ENCODE data around the gene NCAPG2. TPM values are rescaled to one million over a fixed set of nuclear protein-coding genes. Genes with fewer than 3 reads are reported as not detected.
"Not testable (repeated sequence)": the region's sequence is repeated elsewhere in the genome, so short reads cannot be mapped to it uniquely, and the experiment has no call there.

NCAPG2 gene
- total RNA-seq, 1 experiment from 2014 or later, result 99.5 TPM

DNA sequence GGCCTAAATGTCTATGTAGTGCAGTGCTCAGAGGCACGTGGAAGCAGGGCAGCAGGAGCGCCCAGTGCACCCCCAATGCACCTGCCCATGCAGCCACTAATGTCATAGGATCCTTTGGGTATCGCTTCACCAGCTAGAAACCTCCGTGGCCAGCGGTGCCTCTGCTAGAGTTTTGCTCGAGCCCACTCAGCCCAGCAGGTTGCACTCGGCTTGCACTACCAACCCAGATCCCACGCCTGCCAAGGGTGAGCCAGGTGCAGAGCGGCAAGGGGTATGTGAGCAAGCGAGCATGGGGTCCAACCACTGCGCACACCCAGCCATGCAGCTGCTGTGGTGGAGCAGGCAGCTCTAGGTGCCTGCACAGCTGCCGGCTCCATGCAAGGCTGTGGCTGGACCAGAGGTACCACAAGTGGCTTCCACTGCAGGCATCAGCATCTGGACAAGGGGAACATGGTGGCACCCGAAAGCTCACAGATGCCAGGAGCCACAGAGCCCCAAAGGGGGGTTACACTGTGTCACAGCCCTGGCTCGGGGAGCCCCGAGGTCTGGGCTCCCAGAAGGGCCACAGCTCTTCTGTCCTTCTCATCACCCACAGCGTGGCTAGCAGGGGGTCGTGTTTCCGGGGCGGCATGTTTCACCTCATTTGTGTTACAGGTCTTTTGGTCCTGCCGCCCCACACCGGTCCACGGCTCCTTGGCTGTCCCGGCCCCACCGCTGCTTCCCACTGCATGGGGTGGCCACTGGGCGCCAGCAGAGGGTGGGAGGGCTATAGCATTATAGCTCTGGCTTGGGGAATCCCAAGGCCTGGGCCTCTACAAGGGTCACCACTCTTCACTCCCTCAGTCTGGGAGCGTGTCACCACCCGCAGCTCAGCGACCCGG lies 2.3 kb upstream of the NCAPG2 start:
- peaks cover 45% of the 10 kb centered on the region for H3K4me1 ChIP-seq (replicated peaks; ENCODE audit: insufficient read depth)
- ChIA-PET POLR2A (ENCODE audit: unreplicated experiment) (no interaction called here), CTCF (no interaction called here)
- no peak overlapping the region for H2AFZ ChIP-seq
- peaks cover 34% of the 10 kb centered on the region for H3K79me2 ChIP-seq (ENCODE audit: low read depth)
- peaks cover 7% of the 10 kb centered on the region; the same call in 1 of the 2 replicates for H3K36me3 ChIP-seq (ENCODE audit: low read depth)
- H3K9me3 ChIP-seq (ENCODE audit: insufficient read depth, low read depth), result no peaks in the 10 kb centered on the region
- no peak overlapping the region for H3K4me3 ChIP-seq
- H3K27ac ChIP-seq, result no peak overlapping the region
- BruUV-seq (replicated peaks), result no TSS peak
- no peak for TF ChIP-seq EZH2 (IDR thresholded peaks at IDR 0.05; ENCODE audit: low read depth)
- TF ChIP-seq, protein P1, sequence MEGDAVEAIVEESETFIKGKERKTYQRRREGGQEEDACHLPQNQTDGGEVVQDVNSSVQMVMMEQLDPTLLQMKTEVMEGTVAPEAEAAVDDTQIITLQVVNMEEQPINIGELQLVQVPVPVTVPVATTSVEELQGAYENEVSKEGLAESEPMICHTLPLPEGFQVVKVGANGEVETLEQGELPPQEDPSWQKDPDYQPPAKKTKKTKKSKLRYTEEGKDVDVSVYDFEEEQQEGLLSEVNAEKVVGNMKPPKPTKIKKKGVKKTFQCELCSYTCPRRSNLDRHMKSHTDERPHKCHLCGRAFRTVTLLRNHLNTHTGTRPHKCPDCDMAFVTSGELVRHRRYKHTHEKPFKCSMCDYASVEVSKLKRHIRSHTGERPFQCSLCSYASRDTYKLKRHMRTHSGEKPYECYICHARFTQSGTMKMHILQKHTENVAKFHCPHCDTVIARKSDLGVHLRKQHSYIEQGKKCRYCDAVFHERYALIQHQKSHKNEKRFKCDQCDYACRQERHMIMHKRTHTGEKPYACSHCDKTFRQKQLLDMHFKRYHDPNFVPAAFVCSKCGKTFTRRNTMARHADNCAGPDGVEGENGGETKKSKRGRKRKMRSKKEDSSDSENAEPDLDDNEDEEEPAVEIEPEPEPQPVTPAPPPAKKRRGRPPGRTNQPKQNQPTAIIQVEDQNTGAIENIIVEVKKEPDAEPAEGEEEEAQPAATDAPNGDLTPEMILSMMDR (conservative IDR thresholded peaks at IDR 0.05), result no peak
- 0 out of 2 replicates have a peak overlapping the region, but pooled peaks have one; percentile 78 for H3K4me2 ChIP-seq
- DNase-seq, result no peak
- no peaks in the 10 kb centered on the region for H4K20me1 ChIP-seq (ENCODE audit: insufficient read depth)
- intact Hi-C loops (cut with micrococcal nuclease; ENCODE audit: unreplicated experiment), result no loop called here
- no peaks in the 10 kb centered on the region for H3K9me2 ChIP-seq (ENCODE audit: insufficient read depth)
- H3F3A ChIP-seq (ENCODE audit: insufficient read depth, low read depth), result peaks cover 22% of the 10 kb centered on the region
- no peaks in the 10 kb centered on the region for H3K27me3 ChIP-seq (ENCODE audit: insufficient read depth, low read depth)

DNA sequence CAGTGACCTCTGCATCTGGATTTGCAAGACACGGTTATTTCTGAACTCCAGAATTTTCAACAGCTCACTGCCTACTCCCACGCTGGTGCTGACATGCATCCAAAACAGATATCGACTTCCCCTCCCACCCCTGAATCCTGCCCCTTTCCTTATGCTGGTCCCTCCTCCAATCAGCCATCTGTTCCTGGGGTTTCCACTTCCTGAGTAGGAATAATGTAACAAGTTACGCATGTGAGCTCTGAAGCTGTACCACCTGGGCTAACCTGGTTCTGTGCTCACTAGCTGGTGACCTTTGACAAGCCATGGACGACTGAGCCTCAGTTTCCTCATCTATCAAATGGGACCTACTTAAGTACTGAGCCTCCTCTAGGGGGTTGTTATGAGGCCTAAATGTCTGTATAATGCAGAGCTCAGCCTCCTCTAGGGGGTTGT lies 1.7 kb upstream of the NCAPG2 start:
- H3F3A ChIP-seq (ENCODE audit: insufficient read depth, low read depth), result peaks cover 20% of the 10 kb centered on the region
- H3K79me2 ChIP-seq (ENCODE audit: low read depth), result peaks cover 41% of the 10 kb centered on the region
- no peaks in the 10 kb centered on the region for H3K27me3 ChIP-seq (ENCODE audit: insufficient read depth, low read depth)
- no peaks in the 10 kb centered on the region for H4K20me1 ChIP-seq (ENCODE audit: insufficient read depth)
- intact Hi-C loops (cut with micrococcal nuclease; ENCODE audit: unreplicated experiment), result no loop called here
- no peak overlapping the region for H2AFZ ChIP-seq
- H3K27ac ChIP-seq, result no peak overlapping the region
- no TSS peak for BruUV-seq (replicated peaks)
- H3K4me2 ChIP-seq, result peak overlapping the region; percentile 78
- POLR2A ChIA-PET (ENCODE audit: unreplicated experiment), result no interaction called here
- DNase-seq, result no peak
- peaks cover 13% of the 10 kb centered on the region; the same call in 1 of the 2 replicates for H3K36me3 ChIP-seq (ENCODE audit: low read depth)
- TF ChIP-seq EZH2 (IDR thresholded peaks at IDR 0.05; ENCODE audit: low read depth), result no peak
- TF ChIP-seq, protein P1 (conservative IDR thresholded peaks at IDR 0.05), result no peak
- H3K9me2 ChIP-seq (ENCODE audit: insufficient read depth), result no peaks in the 10 kb centered on the region
- no peaks in the 10 kb centered on the region for H3K9me3 ChIP-seq (ENCODE audit: insufficient read depth, low read depth)
- CTCF ChIA-PET, result no interaction called here
- peak overlapping the region; percentile 70; the same call in 1 of the 2 replicates for H3K4me3 ChIP-seq
- H3K4me1 ChIP-seq (replicated peaks; ENCODE audit: insufficient read depth), result peaks cover 45% of the 10 kb centered on the region

DNA sequence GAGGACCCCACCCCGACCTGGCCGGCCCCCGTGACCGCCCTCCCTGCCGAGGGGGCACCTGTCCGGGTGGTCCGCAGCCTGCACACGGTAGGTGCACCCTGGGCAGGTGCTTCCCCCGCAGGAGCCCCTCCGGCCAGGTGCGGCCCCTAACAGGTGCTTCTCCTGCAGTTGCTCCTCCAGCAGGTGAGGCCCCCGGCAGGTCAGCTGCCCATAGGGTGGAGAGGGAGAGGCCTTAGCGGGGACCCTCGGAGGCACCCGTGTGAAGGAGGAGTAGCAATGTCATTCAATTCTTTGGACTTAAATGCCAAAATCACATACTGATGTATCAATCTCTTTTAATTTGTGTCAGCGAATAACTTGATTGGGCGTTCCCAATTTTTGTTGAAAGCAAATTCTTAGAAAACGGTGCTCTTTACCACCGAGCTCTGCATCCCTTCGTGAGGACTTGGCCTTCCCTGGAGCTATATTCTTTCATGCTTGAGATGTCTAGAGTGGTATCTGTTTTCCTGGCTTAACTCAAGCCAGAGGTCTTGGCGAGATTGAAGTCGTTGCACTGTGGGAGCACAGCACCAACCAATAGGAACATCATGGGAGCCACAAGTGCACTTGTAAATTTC lies 738 bp upstream of the NCAPG2 start:
- no peaks in the 10 kb centered on the region for H4K20me1 ChIP-seq (ENCODE audit: insufficient read depth)
- peak overlapping the region; percentile 75 for H2AFZ ChIP-seq
- peak overlapping the region; percentile 50 for H3K27ac ChIP-seq
- TF ChIP-seq, protein P1 (conservative IDR thresholded peaks at IDR 0.05), result no peak; the same call in 1 of the 2 replicates
- no peak for TF ChIP-seq EZH2 (IDR thresholded peaks at IDR 0.05; ENCODE audit: low read depth)
- peaks cover 19% of the 10 kb centered on the region; the same call in 1 of the 2 replicates for H3K36me3 ChIP-seq (ENCODE audit: low read depth)
- H3K79me2 ChIP-seq (ENCODE audit: low read depth), result peaks cover 50% of the 10 kb centered on the region
- intact Hi-C loops (cut with micrococcal nuclease; ENCODE audit: unreplicated experiment), result loop anchor here (2.0 kb wide), 1 partner anchor 151 kb away; the partner anchor contains the start of gene DYNC2I1
- no peak for DNase-seq
- ChIA-PET CTCF (interaction anchor here (1.2 kb wide), 1 partner anchor 272 kb away, joined by 5 read pairs; no protein-coding TSS in a partner anchor), POLR2A (ENCODE audit: unreplicated experiment) (interaction anchor here (0.5 to 0.9 kb wide), 5 partner anchors 11 to 383 kb away, joined by 3 to 13 read pairs (median 5); no protein-coding TSS in a partner anchor)
- H3K27me3 ChIP-seq (ENCODE audit: insufficient read depth, low read depth), result no peaks in the 10 kb centered on the region
- peak overlapping the region; percentile 70 for H3K4me3 ChIP-seq
- peaks cover 14% of the 10 kb centered on the region for H3F3A ChIP-seq (ENCODE audit: insufficient read depth, low read depth)
- BruUV-seq (replicated peaks), result TSS peak; percentile 71
- no peaks in the 10 kb centered on the region for H3K9me2 ChIP-seq (ENCODE audit: insufficient read depth)
- no peaks in the 10 kb centered on the region for H3K9me3 ChIP-seq (ENCODE audit: insufficient read depth, low read depth)
- peak overlapping the region; percentile 78 for H3K4me2 ChIP-seq
- peaks cover 37% of the 10 kb centered on the region for H3K4me1 ChIP-seq (replicated peaks; ENCODE audit: insufficient read depth)

DNA sequence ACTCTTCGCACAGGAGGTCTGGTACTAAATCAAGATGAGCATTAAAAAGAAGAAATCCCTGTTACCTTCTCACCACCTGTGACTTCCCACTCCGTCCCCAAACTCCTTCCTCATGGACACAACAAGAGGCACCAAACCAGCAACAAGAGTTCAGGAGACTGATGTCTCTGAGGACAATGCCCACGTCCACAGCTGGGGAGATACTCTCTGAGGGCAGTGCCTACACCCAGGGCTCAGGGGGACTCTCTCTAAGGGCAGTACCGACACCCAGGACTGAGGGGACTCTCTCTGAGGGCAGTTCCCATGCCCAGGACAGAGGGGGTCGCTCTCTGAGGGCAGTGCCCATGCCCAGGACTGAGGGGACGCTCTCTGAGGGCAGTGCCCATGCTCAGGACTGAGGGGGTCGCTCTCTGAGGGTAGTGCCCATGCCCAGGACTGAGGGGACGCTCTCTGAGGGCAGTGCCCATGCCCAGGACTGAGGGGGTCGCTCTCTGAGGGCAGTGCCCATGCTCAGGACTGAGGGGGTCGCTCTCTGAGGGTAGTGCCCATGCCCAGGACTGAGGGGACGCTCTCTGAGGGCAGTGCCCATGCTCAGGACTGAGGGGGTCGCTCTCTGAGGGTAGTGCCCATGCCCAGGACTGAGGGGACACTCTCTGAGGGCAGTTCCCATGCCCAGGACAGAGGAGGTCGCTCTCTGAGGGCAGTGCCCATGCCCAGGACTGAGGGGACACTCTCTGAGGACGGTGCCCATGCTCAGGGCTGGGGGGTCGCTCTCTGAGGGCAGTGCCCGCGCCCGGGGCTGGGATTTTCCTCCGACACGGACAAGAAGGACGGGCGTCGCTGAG lies 703 bp downstream of the NCAPG2 start:
- DNase-seq; H3F3A ChIP-seq (ENCODE audit: insufficient read depth, low read depth); H3K27me3 ChIP-seq (ENCODE audit: insufficient read depth, low read depth); H3K9me2 ChIP-seq (ENCODE audit: insufficient read depth); H3K9me3 ChIP-seq (ENCODE audit: insufficient read depth, low read depth); H4K20me1 ChIP-seq (ENCODE audit: insufficient read depth): not testable (repeated sequence)
- POLR2A ChIA-PET (ENCODE audit: unreplicated experiment), result interaction anchor here (0.5 to 0.8 kb wide), 6 partner anchors 15 to 203 kb away, joined by 3 to 12 read pairs (median 4); no protein-coding TSS in a partner anchor
- peak overlapping the region; percentile 27; the same call in 1 of the 2 replicates for H3K27ac ChIP-seq
- H3K36me3 ChIP-seq (ENCODE audit: low read depth), result peaks cover 19% of the 10 kb centered on the region; the same call in 1 of the 2 replicates
- peak overlapping the region; percentile 92 for H2AFZ ChIP-seq
- peak overlapping the region; percentile 70 for H3K4me3 ChIP-seq
- H3K4me2 ChIP-seq, result peak overlapping the region; percentile 73
- BruUV-seq (replicated peaks), result TSS peak; percentile 36
- intact Hi-C loops (cut with micrococcal nuclease; ENCODE audit: unreplicated experiment), result loop anchor here (1.0 to 5.0 kb wide), 6 partner anchors 36 to 273 kb away; partner anchors contain the start of genes DYNC2I1 and ESYT2
- H3K4me1 ChIP-seq (replicated peaks; ENCODE audit: insufficient read depth), result peaks cover 23% of the 10 kb centered on the region
- CTCF ChIA-PET, result interaction anchor here (1.2 kb wide), 1 partner anchor 273 kb away, joined by 5 read pairs; no protein-coding TSS in a partner anchor
- peaks cover 62% of the 10 kb centered on the region for H3K79me2 ChIP-seq (ENCODE audit: low read depth)
